Fibroblast of mammary gland (primary cell): ENCODE results near the gene ZNF280B.

Experiments used
- DNase-seq: peaks from one replicate; pipeline ENCODE4 v3.0.0-alpha.2; 2010; ENCODE audit warnings: low read depth
- H3K4me3 ChIP-seq: 2 replicates; pipeline ENCODE4 v1.5.1; 2011; ENCODE audit warnings: low read depth, mild to moderate bottlenecking, low read length, moderate library complexity; ENCODE audit not compliant: control insufficient read depth
- TF ChIP-seq, protein P1 (sequence below): conservative IDR thresholded peaks from 2 replicates; pipeline ENCODE4 v1.5.1; 2011; ENCODE audit warnings: low read depth, low read length, inconsistent platforms; ENCODE audit not compliant: control insufficient read depth, insufficient read depth

ZNF280B gene, protein sequence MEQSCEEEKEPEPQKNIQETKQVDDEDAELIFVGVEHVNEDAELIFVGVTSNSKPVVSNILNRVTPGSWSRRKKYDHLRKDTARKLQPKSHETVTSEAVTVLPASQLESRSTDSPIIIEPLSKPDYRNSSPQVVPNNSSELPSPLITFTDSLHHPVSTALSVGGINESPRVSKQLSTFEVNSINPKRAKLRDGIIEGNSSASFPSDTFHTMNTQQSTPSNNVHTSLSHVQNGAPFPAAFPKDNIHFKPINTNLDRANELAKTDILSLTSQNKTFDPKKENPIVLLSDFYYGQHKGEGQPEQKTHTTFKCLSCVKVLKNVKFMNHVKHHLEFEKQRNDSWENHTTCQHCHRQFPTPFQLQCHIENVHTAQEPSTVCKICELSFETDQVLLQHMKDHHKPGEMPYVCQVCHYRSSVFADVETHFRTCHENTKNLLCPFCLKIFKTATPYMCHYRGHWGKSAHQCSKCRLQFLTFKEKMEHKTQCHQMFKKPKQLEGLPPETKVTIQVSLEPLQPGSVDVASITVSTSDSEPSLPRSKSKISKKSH

DNA sequence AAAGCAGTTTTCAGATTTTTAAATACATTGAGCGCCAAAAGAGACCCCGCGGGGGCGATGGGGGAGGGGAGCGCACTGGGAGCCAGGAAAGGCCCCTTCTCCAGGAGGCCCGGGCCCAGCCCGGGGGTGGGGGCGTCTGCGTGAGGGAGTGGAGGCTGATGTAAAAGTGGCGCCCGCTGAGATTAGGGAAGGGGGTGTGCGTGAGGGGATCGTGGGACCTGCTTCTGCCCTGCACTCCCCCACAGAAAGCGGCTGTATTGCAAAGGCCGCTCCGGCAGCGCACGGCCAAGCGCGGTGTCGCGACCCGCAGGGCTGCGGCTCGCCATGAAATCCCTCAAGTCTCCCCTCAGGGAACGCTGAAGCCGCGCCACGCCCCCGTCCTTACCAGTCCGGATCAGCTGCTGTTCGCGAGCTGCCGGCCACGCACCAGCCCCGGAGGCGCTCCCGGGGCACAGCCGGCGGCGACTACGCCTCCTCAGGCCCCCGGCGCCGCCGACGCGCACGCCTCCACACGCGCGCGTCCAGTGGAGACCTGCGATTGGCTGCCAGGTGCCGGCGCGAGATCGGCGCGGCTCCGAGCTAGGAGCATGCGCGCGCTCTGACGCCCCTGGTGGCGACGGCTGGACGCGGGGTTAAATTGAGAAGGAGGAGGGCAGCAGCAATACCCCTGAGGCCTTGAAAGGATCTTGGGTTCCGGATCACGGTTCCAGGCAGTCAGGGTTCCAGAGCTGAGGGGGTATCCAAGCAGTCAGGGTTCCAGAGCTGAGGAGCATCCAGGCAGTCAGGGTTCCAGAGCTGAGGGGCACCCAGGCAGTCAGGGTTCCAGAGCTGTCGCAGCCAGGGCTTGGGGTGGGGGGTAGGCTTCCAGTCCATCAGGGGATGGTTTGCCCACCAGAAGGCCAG is at the start of gene ZNF280B:
Gene ZNF280B, minus strand, starts transcription at position 469 of the 903 bp plus-strand sequence. CDS start 19,344 bp downstream, outside the sequence.
- DNase-seq, result peak; percentile 79
- TF ChIP-seq, protein P1, sequence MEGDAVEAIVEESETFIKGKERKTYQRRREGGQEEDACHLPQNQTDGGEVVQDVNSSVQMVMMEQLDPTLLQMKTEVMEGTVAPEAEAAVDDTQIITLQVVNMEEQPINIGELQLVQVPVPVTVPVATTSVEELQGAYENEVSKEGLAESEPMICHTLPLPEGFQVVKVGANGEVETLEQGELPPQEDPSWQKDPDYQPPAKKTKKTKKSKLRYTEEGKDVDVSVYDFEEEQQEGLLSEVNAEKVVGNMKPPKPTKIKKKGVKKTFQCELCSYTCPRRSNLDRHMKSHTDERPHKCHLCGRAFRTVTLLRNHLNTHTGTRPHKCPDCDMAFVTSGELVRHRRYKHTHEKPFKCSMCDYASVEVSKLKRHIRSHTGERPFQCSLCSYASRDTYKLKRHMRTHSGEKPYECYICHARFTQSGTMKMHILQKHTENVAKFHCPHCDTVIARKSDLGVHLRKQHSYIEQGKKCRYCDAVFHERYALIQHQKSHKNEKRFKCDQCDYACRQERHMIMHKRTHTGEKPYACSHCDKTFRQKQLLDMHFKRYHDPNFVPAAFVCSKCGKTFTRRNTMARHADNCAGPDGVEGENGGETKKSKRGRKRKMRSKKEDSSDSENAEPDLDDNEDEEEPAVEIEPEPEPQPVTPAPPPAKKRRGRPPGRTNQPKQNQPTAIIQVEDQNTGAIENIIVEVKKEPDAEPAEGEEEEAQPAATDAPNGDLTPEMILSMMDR, result peak; percentile 49
- peak within 1 kb of the TSS; percentile 70 for H3K4me3 ChIP-seq

GRCh38 chr22:22556995-22557925 is 48.7 kb upstream of the ZNF280B start:
- TF ChIP-seq, protein P1, result no peak
- H3K4me3 ChIP-seq, result no peak overlapping the region
- no peak for DNase-seq

GRCh38 chr22:22556578-22556977 is 48.0 kb upstream of the ZNF280B start:
- no peak for DNase-seq
- H3K4me3 ChIP-seq, result no peak overlapping the region
- TF ChIP-seq, protein P1, result no peak

DNA sequence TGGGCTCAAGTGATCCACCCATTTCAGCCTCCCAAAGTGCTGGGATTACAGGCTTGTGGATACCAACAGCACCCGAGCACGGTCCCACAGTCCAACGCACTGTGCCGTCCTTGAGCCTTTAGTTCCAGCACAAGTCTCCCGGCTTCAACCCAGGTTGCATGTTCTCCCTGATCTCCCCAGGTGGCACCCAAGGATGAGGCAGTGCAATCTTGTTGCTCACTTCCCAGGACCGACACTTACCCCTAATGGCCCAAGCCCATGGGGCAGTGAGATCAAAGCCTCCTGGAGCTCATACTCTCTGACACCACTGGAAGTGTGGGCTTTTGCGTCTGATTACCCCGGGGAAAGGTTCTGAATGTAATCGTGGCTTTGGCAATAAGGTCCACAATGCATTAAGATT is 47.1 kb upstream of the ZNF280B start:
- TF ChIP-seq, protein P1, result no peak
- no peak for DNase-seq
- no peak overlapping the region for H3K4me3 ChIP-seq

GRCh38 chr22:22554587-22555284 is 46.2 kb upstream of the ZNF280B start:
- no peak for DNase-seq
- no peak overlapping the region for H3K4me3 ChIP-seq
- TF ChIP-seq, protein P1, result no peak
